IMR-90 (cell line): Measurements from ENCODE around the gene APOL2. TPM values are rescaled to one million over a fixed set of nuclear protein-coding genes. Genes with fewer than 3 reads are reported as not detected.
"Not testable (repeated sequence)": the region's sequence is repeated elsewhere in the genome, so short reads cannot be mapped to it uniquely, and the experiment has no call there.

ENCODE experiments used
- ATAC-seq: fragments of 200-7000 bp; cut with Tn5 transposase; 2 replicates; pipeline ENCODE4 v1.9.1; 2020; ENCODE audit warnings: low read depth, mild to moderate bottlenecking, moderate library complexity
- BruUV-seq: library from RNA; stranded (reverse); fragments of 400-500 nt; replicated peaks from 2 replicates; lab custom pipeline; 2021; lab: Mats Ljungman, UMichigan
- CTCF ChIA-PET: fragments of 300-600 bp; formaldehyde crosslinking; extraction: SDS; loops from one replicate; lab custom pipeline; 2021; ENCODE audit warnings: antibody characterized with exemption; lab: Yijun Ruan, JAX
- POLR2A ChIA-PET: fragments of 300-600 bp; sonication (Branson Sonifier 250); formaldehyde crosslinking; loops from one replicate; lab custom pipeline; 2022; ENCODE audit warnings: antibody characterized with exemption; ENCODE audit not compliant: unreplicated experiment; lab: Charles Lee
- DNase-seq: peaks from one replicate; pipeline ENCODE4 v3.0.0; 2013
- H2AFZ ChIP-seq: replicated peaks from 2 replicates; pipeline ENCODE3; 2013; ENCODE audit warnings: low read length, mild to moderate bottlenecking; ENCODE audit not compliant: poor library complexity
- H2AK5ac ChIP-seq: 2 replicates; pipeline ENCODE4 v1.6.1; 2013; ENCODE audit warnings: low read depth, low read length, inconsistent platforms
- H2AK9ac ChIP-seq: replicated peaks from 2 replicates; pipeline ENCODE3; 2013; ENCODE audit warnings: mild to moderate bottlenecking, low read depth, low read length, moderate library complexity; ENCODE audit not compliant: poor library complexity
- H2BK120ac ChIP-seq: 2 replicates; pipeline ENCODE4 v1.6.1; 2013; ENCODE audit warnings: low read depth, low read length, inconsistent platforms
- H2BK15ac ChIP-seq: 3 replicates; pipeline ENCODE4 v1.6.1; 2013; ENCODE audit warnings: low read depth, low read length, inconsistent platforms
- H2BK20ac ChIP-seq: 2 replicates; pipeline ENCODE4 v1.6.1; 2013; ENCODE audit warnings: low read depth, mild to moderate bottlenecking, inconsistent platforms, low read length, moderate library complexity
- H2BK5ac ChIP-seq: 2 replicates; pipeline ENCODE4 v1.6.1; 2013; ENCODE audit warnings: mild to moderate bottlenecking, low read depth, low read length, inconsistent platforms; ENCODE audit not compliant: poor library complexity, severe bottlenecking
- H3K14ac ChIP-seq: replicated peaks from 2 replicates; pipeline ENCODE4 v1.6.1; 2013; ENCODE audit warnings: low read depth, low read length, inconsistent platforms
- H3K18ac ChIP-seq: 2 replicates; pipeline ENCODE4 v1.6.1; 2013; ENCODE audit warnings: low read depth, low read length, control low read depth
- H3K23ac ChIP-seq: 2 replicates; pipeline ENCODE4 v1.6.1; 2013; ENCODE audit warnings: low read depth, low read length, inconsistent platforms
- H3K27ac ChIP-seq: 2 replicates; pipeline ENCODE4 v1.5.1; 2013; ENCODE audit warnings: mild to moderate bottlenecking, control low read depth, low read length; ENCODE audit not compliant: insufficient read depth
- H3K27me3 ChIP-seq: 2 replicates; pipeline ENCODE4 v1.6.1; 2013; ENCODE audit warnings: low read length; ENCODE audit not compliant: control insufficient read depth, insufficient read depth
- H3K36me3 ChIP-seq: 2 replicates; pipeline ENCODE4 v1.6.1; 2013; ENCODE audit warnings: low read length, mixed read lengths; ENCODE audit not compliant: control insufficient read depth, insufficient read depth
- H3K4ac ChIP-seq: 2 replicates; pipeline ENCODE4 v1.6.1; 2013; ENCODE audit warnings: low read depth, low read length, inconsistent platforms
- H3K4me1 ChIP-seq: 2 replicates; pipeline ENCODE4 v1.6.1; 2013; ENCODE audit warnings: low read length, mixed read lengths; ENCODE audit not compliant: control insufficient read depth, insufficient read depth
- H3K4me2 ChIP-seq: 2 replicates; pipeline ENCODE4 v1.6.1; 2013; ENCODE audit warnings: low read depth, mild to moderate bottlenecking, control low read depth, low read length, moderate library complexity
- H3K4me3 ChIP-seq: 2 replicates; pipeline ENCODE4 v1.5.1; 2013; ENCODE audit warnings: low read depth, mild to moderate bottlenecking, control low read depth, low read length, moderate library complexity; ENCODE audit not compliant: insufficient read depth
- H3K56ac ChIP-seq: 2 replicates; pipeline ENCODE4 v1.6.1; 2013; ENCODE audit warnings: low read length, inconsistent platforms; ENCODE audit not compliant: insufficient read depth; ENCODE audit errors: extremely low read depth
- H3K79me1 ChIP-seq, 2 experiments: 2 replicates each; pipeline ENCODE4 v1.6.1; 2013; ENCODE audit warnings: low read length in 2 of 2, inconsistent platforms in 1 of 2, low read depth in 1 of 2
- H3K9ac ChIP-seq: 2 replicates; pipeline ENCODE4 v1.6.1; 2013; ENCODE audit warnings: low read depth, low read length, control low read depth
- H3K9me1 ChIP-seq: 2 replicates; pipeline ENCODE4 v1.6.1; 2013; ENCODE audit warnings: low read length, inconsistent platforms; ENCODE audit not compliant: insufficient read depth
- H3K9me3 ChIP-seq: 2 replicates; pipeline ENCODE4 v1.6.1; 2013; ENCODE audit warnings: low read length; ENCODE audit not compliant: control insufficient read depth, insufficient read depth
- H4K20me1 ChIP-seq: 2 replicates; pipeline ENCODE4 v1.6.1; 2013; ENCODE audit warnings: low read length, inconsistent platforms; ENCODE audit not compliant: insufficient read depth
- H4K5ac ChIP-seq: 2 replicates; pipeline ENCODE4 v1.6.1; 2013; ENCODE audit warnings: mild to moderate bottlenecking, low read depth, low read length, control low read depth
- H4K8ac ChIP-seq, 2 experiments: 2 replicates each; pipeline ENCODE4 v1.6.1; 2013; ENCODE audit warnings: low read depth in 2 of 2, low read length in 2 of 2, control low read depth in 1 of 2, inconsistent platforms in 1 of 2
- H4K91ac ChIP-seq: 2 replicates; pipeline ENCODE4 v1.6.1; 2013; ENCODE audit warnings: low read depth, low read length, inconsistent platforms; ENCODE audit not compliant: insufficient read depth
- WGBS, 2 experiments: methylation state at CpG; one replicate each; pipeline versions ENCODE4 v1.1.5 to v1.1.7; 2013; ENCODE audit warnings: missing lambda C conversion rate in 2 of 2; ENCODE audit not compliant: insufficient read length in 1 of 2; ENCODE audit errors: extremely low coverage in 2 of 2; 5-methylcytosine and 5-hydroxymethylcytosine counted together
- dilution Hi-C: fragments of 300-500 bp; cut with HindIII; formaldehyde crosslinking; loops from one replicate; pipeline ENCODE4 v1.14.3; 2018; ENCODE audit warnings: low sequenced_read_pairs; ENCODE audit not compliant: unreplicated experiment
- in situ Hi-C: fragments of 300-500 bp; cut with MboI; formaldehyde crosslinking; loops from 3 replicates; pipeline ENCODE4 v1.14.3; 2019; ENCODE audit warnings: low sequenced_read_pairs, inconsistent platforms, mixed read lengths
- intact Hi-C: fragments of 100-400 bp; cut with micrococcal nuclease; formaldehyde crosslinking; loops from 2 replicates; pipeline ENCODE4 v1.10.0; 2022
- polyA plus RNA-seq, 3 experiments: library from polyadenylated mRNA; depleted of rRNA; stranded (reverse); fragments of >200 nt; gene quantifications; 2 replicates each; pipeline ENCODE4 v1.2.3, GENCODE V29; 2012; ENCODE audit warnings: low replicate concordance in 1 of 3
- total RNA-seq: library from RNA; depleted of rRNA; stranded (reverse); fragments of >200 nt; gene quantifications from 2 replicates; pipeline ENCODE4 v1.2.3, GENCODE V29; 2012

The APOL2 gene
- total and polyA plus RNA-seq, 2 of the 4 experiments (the other 2 are of a cell fraction), result 13.1 to 57.5 TPM

DNA sequence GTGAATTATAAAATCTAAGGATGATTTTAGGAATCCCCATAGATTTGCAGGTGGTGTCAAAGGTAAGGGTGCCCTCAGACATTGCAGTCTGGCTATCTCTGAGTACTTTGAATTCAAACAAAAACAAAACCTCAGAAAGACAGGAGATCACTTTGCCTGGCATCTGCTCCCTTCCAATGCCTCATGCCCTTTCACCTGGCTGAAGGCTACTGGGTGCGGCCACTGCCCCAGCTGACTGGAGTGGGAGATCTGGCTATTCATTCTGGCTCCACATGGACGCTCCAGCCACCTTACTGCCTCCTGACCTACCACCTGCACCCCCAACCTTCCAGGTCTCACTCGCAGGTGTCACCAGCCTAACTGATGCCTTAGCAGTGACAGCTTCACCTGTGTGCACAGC is 9.7 kb downstream of the APOL2 start:
- H3K23ac ChIP-seq, intact Hi-C loops, BruUV-seq, H3K9ac ChIP-seq, H2AFZ ChIP-seq, H4K20me1 ChIP-seq, H3K14ac ChIP-seq, H3K9me3 ChIP-seq, H3K27ac ChIP-seq, H2AK9ac ChIP-seq, dilution Hi-C loops, DNase-seq, H4K91ac ChIP-seq, H3K9me1 ChIP-seq, H2AK5ac ChIP-seq, in situ Hi-C loops, H2BK20ac ChIP-seq, H3K27me3 ChIP-seq, H3K18ac ChIP-seq, H4K8ac ChIP-seq, H3K4me1 ChIP-seq, H2BK5ac ChIP-seq, H3K4ac ChIP-seq, H2BK15ac ChIP-seq, CTCF ChIA-PET, H3K56ac ChIP-seq, POLR2A ChIA-PET, H3K4me3 ChIP-seq, ATAC-seq, H3K4me2 ChIP-seq, H2BK120ac ChIP-seq, H4K5ac ChIP-seq: not testable (repeated sequence)
- Histone ChIP-seq H3K79me1 (peaks cover 0 to 10% of the 10 kb centered on the region in 2 experiments; a peak in 3 of 4 replicates), H3K36me3 (peaks cover 37% of the 10 kb centered on the region)
- 100% methylated on average over 1 of the region's 3 CpGs; no CpG with 5 or more reads in 1 of the 2 experiments for WGBS, 2 experiments
